Fibroblast of skin of right biceps (primary cell): Measurements from ENCODE around the gene KCNG1.
"Not testable (repeated sequence)": the region's sequence is repeated elsewhere in the genome, so short reads cannot be mapped to it uniquely, and the experiment has no call there.

ENCODE experiments used
- DNase-seq: peaks from one replicate; pipeline ENCODE4 v3.0.0-alpha.2; 2013

Gene KCNG1

GRCh38 chr20:51022803-51023616 is at the start of gene KCNG1:
TSS of gene KCNG1 (minus strand) at chr20:51023107. CDS start at chr20:51010338, 12,769 bp downstream.
- DNase-seq, result peak; percentile 90

DNA sequence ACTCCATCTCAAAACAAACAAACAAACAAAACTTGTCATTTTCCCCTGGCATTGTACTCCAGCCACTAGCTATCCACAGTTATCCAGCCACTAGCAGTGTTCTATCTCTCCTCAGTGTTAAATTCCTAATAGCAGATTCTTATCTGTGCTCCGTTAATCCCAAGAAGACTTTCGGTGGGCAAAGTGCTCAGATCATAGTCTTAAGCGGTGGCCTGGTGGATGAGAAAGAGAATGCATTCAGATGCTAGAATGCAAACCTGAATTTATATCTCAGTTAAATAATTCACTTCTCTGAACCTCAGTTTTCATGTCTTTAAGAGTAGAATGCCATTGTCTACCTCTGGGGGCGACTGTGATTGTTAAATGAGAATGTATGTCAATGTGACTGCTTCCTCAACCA is 47.7 kb upstream of the KCNG1 start:
- DNase-seq, result no peak

DNA sequence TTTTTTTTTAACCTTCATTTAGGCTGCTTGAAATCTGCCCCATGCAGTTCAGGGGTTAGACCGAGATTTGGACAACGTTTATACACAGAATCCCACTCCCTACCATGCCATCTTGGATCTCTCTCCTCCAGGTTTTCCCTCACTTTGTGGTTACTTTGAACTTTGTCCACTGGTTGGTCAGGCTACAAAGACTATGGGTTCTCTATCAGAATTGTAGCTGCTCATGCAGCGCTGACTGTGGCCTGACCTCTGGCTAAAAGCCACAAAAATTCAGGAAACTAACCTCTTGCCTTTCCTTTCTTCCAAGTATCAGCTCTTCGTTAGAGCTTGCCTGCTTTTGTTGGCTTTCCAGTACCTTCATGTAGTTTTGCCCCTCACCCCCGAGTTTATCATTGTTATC is 44.9 kb upstream of the KCNG1 start:
- no peak for DNase-seq

GRCh38 chr20:51065615-51066014 is 42.7 kb upstream of the KCNG1 start:
- no peak for DNase-seq

GRCh38 chr20:51064137-51064536 is 41.2 kb upstream of the KCNG1 start:
- DNase-seq, result no peak

DNA sequence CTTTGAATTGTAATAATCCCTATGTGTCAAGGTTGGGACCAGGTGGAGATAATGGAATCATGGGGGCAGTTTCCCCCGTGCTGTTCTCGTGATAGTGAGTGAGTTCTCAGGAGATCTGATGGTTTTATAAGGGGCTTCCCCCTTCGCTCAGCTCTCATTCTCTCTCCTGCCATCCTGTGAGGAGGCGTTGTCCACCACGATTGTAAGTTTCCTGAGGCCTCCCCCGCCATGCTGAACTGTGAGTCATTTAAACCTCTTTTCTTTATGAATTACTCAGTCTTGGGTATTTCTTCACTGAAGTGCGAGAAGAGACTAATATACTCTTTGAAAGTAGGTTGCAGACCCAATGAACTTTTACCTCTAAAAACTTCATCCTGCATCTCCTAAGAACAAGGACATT is 39.2 kb upstream of the KCNG1 start:
- peak; percentile 30 for DNase-seq

DNA sequence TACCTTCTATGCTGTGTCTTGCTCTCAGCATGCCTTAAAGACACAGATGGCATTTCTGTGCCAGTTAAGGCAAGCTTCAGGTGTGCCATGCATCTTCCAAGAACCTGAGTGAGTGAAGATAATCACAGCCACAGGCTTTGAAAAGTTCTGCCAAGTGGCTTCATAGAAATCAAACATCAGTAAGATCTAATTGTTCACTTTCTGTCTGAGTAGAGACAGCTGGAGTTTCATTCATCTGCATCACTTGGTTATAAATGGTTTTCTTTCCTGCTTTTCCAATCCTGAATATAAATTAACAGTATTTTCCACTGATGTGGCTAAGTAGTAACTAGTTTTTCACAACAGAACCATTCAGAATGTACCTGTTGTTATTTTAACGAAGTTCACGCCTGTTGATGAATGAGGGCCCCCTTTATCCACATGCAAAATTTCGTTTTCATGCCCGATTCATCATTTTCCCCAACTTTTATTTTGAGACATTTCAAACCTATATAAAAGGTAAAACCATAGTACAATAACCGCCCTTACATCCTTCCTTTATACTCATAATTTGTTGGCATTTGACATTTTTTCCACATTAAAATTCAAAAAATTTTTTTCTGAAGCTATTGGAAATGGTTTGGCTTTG is 38.6 kb upstream of the KCNG1 start:
- no peak for DNase-seq

- DNase-seq, result no peak
Observed at GRCh38 chr20:51060301-51060700, 37.4 kb upstream of the KCNG1 start.

- DNase-seq, result peak; percentile 13
Observed at GRCh38 chr20:51059862-51060261, 37.0 kb upstream of the KCNG1 start.

DNA sequence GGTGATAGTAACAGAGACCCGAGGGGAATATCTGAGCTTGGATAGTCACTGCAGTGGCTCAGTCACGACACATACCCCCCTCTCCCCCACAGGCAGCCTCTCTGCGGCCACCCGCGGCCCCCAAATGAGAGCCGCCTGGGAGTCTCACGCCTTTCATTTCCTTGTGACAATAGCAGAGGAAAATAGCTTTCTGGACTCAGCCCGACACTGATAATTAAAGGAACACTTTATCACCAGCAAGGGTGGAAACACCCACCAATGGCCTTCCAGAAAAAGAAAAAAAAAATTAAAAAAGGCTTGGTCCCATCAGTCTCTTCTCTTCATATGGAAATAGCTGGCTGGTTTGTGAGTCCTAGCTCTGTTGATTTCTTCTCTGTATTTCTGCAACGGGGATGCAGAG is 35.1 kb upstream of the KCNG1 start:
- no peak for DNase-seq

DNA sequence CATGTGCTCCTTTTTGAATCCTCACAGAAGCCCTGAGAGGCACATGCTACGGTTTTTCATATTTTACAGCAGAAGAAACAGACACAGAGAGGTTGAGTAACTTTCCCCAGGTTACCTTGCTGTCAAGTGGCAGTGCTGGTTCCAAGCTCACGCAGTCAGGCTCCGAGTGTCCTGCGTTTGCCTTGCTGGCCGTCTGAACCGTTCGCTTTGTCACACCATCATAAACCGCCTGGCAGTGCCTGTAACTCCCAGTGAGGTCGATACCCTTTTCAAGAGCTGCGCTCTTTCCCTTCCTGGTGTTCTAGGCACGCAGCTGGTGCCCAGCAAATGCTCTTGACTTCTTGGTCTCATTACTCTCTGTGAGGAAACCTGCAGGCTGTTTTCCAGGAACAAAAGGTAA is 31.3 kb upstream of the KCNG1 start:
- no peak for DNase-seq

- DNase-seq, result peak; percentile 21
Observed at GRCh38 chr20:51050531-51051075, 27.7 kb upstream of the KCNG1 start.

DNA sequence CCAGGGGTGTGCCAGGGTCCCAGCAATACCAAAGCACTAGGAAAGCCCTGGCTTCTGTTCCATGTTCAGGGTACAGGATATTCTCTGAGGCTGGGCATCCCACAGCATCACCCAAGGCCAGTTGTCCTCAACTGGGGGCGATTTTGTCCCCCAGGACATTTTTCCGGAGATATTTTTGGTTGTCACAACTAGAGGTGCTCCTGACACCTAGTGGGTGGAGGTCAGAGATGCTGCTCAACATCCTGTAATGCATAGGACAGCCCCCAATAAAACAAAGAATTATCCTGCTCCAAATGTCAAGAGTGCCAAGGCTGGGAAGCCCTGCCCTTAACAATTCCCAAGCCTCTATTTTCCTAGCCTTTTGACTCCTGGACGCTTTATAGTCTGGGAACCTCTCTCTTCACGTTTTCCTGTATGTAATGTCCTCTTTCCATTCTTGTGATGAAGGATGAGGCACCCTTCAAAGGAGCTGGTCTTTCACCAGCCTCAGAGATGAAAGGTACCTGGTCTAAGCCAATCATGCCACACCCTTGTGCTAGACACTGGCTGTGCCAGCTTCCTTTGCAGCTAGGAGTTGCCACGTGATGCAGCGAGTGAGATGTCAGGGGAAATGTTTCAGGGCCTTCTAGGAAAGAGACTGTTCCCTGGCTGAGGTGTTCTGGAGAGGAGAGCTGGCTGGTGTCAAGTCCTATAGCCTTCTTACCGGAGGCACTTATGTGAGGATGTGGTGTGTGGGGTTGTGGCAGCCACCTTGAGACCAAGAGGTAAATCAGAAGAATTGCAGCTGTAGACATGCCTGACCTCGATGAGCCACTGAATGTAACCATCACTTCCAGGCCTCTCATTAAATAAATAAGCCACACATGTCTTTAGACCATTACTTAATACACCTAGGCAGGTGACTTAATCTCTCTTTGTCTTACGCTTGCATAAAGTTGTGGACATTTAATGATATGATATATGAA is 23.4 kb upstream of the KCNG1 start:
- DNase-seq, result no peak

DNA sequence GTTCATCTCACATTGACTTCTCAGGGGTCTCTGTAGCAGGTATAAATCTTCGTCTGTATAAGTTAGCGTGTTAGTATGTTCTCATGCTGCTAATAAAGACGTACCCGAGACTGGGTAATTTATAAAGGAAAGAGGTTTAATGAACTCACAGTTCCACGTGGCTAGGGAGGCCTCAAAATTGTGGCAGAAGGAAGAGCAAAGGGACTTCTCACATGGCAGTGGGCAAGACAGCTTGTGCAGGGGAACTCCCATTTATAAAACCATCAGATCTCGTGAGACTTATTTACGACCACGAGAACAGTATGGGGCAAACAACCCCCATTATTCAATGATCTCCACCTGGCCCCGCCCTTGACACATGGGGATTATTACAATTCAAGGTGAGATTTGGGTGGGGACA is 22.6 kb upstream of the KCNG1 start:
- not testable (repeated sequence) for DNase-seq

DNA sequence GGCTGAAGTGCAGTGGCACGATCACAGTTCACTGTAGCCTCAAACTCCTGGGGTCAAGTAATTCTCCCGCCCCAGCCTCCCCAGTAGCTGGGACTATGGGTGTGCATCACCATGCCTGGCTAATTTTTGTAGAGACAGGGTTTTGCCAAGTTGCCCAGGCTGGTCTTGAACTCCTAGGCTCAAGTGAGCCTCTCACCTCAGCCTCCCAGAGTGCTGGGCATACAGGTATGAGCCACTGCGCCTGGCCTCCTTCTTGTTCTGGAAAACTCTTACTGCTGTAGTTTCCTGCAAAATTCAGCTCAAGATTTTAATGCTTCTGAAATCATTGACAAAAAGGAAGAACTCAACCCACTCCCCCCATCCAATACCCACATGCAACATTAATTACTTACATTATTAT is 21.9 kb upstream of the KCNG1 start:
- no peak for DNase-seq

GRCh38 chr20:51043811-51044210 is 20.9 kb upstream of the KCNG1 start:
- peak; percentile 89 for DNase-seq

DNA sequence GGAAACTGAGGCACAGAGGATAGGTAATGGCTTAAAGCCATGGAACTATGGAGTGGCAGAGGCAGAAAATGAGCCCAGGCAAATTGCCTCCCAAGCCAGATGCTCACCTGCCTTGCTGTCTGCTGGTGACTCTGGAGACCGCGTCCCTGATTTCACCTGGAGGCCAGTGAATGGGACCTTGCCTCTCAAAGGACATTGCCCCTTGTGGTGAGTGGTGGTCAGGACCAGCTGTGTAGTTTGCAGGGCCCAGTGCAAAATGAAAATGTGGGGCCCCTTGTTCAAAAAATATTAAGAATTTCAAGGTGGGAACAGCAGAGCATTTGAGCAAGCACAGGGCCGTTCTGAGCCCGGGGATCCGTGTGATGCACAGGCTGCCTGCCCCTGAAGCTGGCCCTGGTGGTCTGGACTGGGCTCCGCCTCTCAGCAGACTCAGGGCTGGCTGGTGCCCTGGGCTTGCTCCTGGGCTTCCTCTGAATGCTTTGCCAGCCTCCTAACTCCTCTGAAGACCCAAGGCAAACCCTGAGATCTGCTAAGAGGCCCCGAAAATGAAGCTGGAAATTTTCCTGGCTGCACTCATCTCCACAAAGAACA is 19.8 kb upstream of the KCNG1 start:
- no peak for DNase-seq

DNA sequence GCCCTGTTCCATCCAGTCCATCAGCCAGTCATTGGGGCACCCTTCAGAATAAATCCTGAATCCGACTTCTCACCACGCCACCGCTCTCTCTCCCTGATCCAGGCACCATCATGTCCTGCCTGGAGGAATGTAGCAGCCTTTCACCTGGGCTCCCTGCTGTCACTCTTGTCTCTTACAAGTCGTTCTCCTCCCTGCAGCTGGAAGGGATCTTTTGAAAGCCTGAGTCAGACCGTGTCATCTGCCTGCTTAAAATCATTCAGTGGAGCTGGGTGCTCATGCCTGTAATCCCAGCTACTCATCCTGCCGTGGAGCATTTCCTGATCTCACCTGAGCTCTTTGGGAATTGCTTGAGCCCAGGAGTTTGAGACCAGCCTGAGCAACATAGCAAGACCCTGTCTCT is 19.2 kb upstream of the KCNG1 start:
- DNase-seq, result peak; percentile 41

- DNase-seq, result no peak
Observed at GRCh38 chr20:51037532-51038115, 14.7 kb upstream of the KCNG1 start.

DNA sequence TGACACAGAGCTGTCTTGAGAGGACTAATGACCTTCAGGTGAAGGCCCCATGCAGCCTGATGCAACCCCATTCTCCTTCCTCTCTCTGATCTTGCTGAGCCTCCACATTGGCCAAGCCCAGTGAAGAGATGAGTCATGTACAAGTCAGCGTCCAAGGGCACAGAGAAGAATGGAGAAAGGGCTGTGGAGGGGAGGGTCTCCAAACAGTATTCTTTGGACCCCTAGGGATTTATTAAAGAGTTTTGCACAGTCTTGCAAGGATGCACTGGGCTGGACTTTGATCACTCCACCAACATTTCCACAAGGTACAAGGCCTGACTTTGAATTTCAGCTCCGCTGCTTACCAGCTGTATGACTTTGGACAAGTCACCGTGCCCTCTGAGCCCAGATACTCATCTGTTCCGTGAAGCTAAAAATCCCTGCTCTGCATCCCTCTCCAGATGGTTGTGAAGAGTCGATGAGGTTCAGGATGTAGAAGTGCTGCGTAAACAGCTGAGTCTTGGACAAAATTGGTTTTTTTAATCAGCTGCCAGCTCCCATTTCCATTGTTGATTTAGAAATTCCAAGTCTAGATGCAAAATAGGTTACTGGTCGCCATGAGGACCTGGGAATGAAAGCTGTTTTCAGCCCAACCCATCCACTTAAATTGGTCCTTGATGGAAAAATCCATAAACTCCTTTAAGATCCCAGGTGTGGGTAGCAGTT is 14.1 kb upstream of the KCNG1 start:
- peak; percentile 51 for DNase-seq

DNA sequence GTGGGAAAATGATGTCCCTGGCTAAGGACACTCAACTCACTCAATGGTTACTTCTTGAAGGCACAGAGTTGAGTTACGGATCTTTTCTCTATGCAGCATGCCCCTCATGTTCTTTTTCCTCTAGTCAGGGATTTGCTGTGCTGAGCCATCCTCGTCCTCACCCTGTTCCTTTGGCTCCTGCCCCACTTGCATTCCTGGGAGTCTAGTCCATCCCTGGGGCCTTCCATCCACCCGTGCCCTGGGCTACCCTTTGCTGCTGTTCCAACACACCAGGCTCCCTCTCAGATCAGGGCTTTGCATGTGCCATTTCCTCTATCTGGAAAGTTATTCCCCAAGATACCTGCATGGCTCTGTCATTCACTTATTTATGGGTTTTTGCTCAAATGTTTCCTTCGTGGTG is 13.3 kb upstream of the KCNG1 start:
- DNase-seq, result peak; percentile 55
